GM20431 (cell line): ENCODE data around the gene ETFRF1.

ENCODE experiments used
- in situ Hi-C: fragments of 300-500 bp; cut with MseI, MboI; formaldehyde crosslinking; loops from one replicate; pipeline ENCODE4 v1.15.0; 2020; ENCODE audit warnings: low sequenced_read_pairs; ENCODE audit not compliant: unreplicated experiment

The ETFRF1 gene

GRCh38 chr12:25195056-25195971, at the start of gene ETFRF1, which contains the start of gene DNAI7:
TSS of gene ETFRF1 (plus strand) at chr12:25195237. CDS start at chr12:25203957, 8,720 bp downstream.
TSS of gene DNAI7 (minus strand) at chr12:25195160. CDS start at chr12:25195078, 82 bp downstream.
- in situ Hi-C loops, result no loop called here

GRCh38 chr12:25146686-25147085, 48.4 kb upstream of the ETFRF1 start:
- in situ Hi-C loops, result no loop called here

- in situ Hi-C loops, result no loop called here
These were observed 43.6 kb upstream of the ETFRF1 start for GRCh38 chr12:25151476-25151875.

GRCh38 chr12:25152055-25152454, 43.0 kb upstream of the ETFRF1 start:
- in situ Hi-C loops, result no loop called here

- in situ Hi-C loops, result no loop called here
These were observed 39.9 kb upstream of the ETFRF1 start for GRCh38 chr12:25155022-25155576.

- in situ Hi-C loops, result no loop called here
These were observed 39.0 kb upstream of the ETFRF1 start for GRCh38 chr12:25156061-25156460.

- in situ Hi-C loops, result no loop called here
These were observed 32.2 kb upstream of the ETFRF1 start for GRCh38 chr12:25162866-25163265.

GRCh38 chr12:25182765-25183164, 12.3 kb upstream of the ETFRF1 start:
- in situ Hi-C loops, result no loop called here

GRCh38 chr12:25184132-25184531, 10.9 kb upstream of the ETFRF1 start:
- in situ Hi-C loops, result no loop called here

- in situ Hi-C loops, result no loop called here
These were observed 8.8 kb upstream of the ETFRF1 start for GRCh38 chr12:25186038-25186787.

GRCh38 chr12:25186788-25187402, 8.1 kb upstream of the ETFRF1 start:
- in situ Hi-C loops, result no loop called here

GRCh38 chr12:25187781-25188180, 7.3 kb upstream of the ETFRF1 start:
- in situ Hi-C loops, result no loop called here

- in situ Hi-C loops, result no loop called here
These were observed 5.4 kb upstream of the ETFRF1 start for GRCh38 chr12:25189656-25190055.

GRCh38 chr12:25190793-25191192, 4.2 kb upstream of the ETFRF1 start:
- in situ Hi-C loops, result no loop called here

GRCh38 chr12:25194214-25194613, 823 bp upstream of the ETFRF1 start:
- in situ Hi-C loops, result no loop called here

- in situ Hi-C loops, result no loop called here
These were observed 348 bp upstream of the ETFRF1 start for GRCh38 chr12:25194722-25195055.

- in situ Hi-C loops, result no loop called here
These were observed 2.6 kb downstream of the ETFRF1 start for GRCh38 chr12:25197608-25198007.

GRCh38 chr12:25200703-25201102, 5.7 kb downstream of the ETFRF1 start:
- in situ Hi-C loops, result no loop called here

GRCh38 chr12:25202137-25202536, 7.1 kb downstream of the ETFRF1 start:
- in situ Hi-C loops, result no loop called here

- in situ Hi-C loops, result no loop called here
These were observed 12.4 kb downstream of the ETFRF1 start for GRCh38 chr12:25207411-25207810.
